ENCODE measurements around the gene C1QB. TPM values are rescaled to one million over a fixed set of nuclear protein-coding genes. Genes with fewer than 3 reads are reported as not detected.

C1QB gene
- total RNA-seq, 1 experiment from 2014 or later = not detected

DNA sequence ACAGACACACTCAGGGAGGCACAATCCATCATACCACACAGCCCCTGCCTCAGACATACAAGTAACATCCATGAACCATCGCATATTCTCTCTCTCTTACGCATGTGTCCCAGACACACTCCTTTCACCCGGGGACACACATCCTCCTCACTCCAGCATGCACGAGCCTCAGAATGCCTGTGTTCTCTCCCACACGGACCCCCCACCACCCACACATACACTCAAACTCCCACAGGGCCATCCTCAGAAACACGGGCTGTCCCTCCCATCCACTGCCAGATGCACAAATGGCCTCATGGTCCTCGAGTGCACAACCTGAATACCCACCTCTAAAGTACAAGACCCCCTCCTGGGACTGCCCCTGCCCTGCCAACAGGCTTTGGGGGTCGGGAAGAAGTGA is 11.8 kb upstream of the C1QB start:
- H3K9me3 Mint-ChIP-seq (ENCODE audit: unreplicated experiment) = no peaks in the 10 kb centered on the region
- no peak for TF ChIP-seq CTCF (IDR thresholded peaks at IDR 0.05; ENCODE audit: insufficient read depth in 1 of 2, low read depth in 1 of 2, low read length in 1 of 2, severe bottlenecking in 1 of 2, unreplicated experiment in 1 of 2)
- peaks cover 6% of the 10 kb centered on the region for H3K27me3 Mint-ChIP-seq (ENCODE audit: insufficient read depth, unreplicated experiment)
- Histone ChIP-seq H3K9me3 (no peaks in the 10 kb centered on the region), H3K36me3 (ENCODE audit: control insufficient read depth, insufficient read depth, low read length) (no peaks in the 10 kb centered on the region), H3K27me3 (replicated peaks; ENCODE audit: control insufficient read depth, insufficient read depth, low read length) (no peaks in the 10 kb centered on the region), H3K4me3 (ENCODE audit: low read depth, low read length) (no peak overlapping the region), H3K4me1 (no peaks in the 10 kb centered on the region)
- intact Hi-C loops (cut with micrococcal nuclease; ENCODE audit: unreplicated experiment) = loop anchor here (5.0 kb wide), 1 partner anchor 99 kb away; no protein-coding TSS in a partner anchor
- H3K4me3 Mint-ChIP-seq (ENCODE audit: unreplicated experiment) = no peak overlapping the region
- H3K36me3 Mint-ChIP-seq (ENCODE audit: insufficient read depth, unreplicated experiment) = no peaks in the 10 kb centered on the region
- no peak overlapping the region for H3K27ac Mint-ChIP-seq (ENCODE audit: unreplicated experiment)
- no peak for DNase-seq
- CTCF ChIA-PET = interaction anchor here (1.0 to 1.8 kb wide), 5 partner anchors 98 to 221 kb away, joined by 3 to 12 read pairs (median 4); no protein-coding TSS in a partner anchor
- no peaks in the 10 kb centered on the region for H3K4me1 Mint-ChIP-seq (ENCODE audit: low read depth, unreplicated experiment)
- POLR2A ChIA-PET = no interaction called here
- no TSS peak for BruUV-seq (replicated peaks)

- ChIA-PET POLR2A (interaction anchor here (0.6 kb wide), 1 partner anchor 10 kb away, joined by 3 read pairs; no protein-coding TSS in a partner anchor), CTCF (interaction anchor here (0.7 to 1.8 kb wide), 8 partner anchors 26 to 258 kb away, joined by 3 to 12 read pairs (median 4); no protein-coding TSS in a partner anchor)
- Mint-ChIP-seq H3K27me3 (ENCODE audit: insufficient read depth, unreplicated experiment) (peaks cover 6% of the 10 kb centered on the region), H3K4me1 (ENCODE audit: low read depth, unreplicated experiment) (no peaks in the 10 kb centered on the region), H3K36me3 (ENCODE audit: insufficient read depth, unreplicated experiment) (no peaks in the 10 kb centered on the region), H3K9me3 (ENCODE audit: unreplicated experiment) (no peaks in the 10 kb centered on the region), H3K27ac (ENCODE audit: unreplicated experiment) (no peak overlapping the region), H3K4me3 (ENCODE audit: unreplicated experiment) (no peak overlapping the region)
- TF ChIP-seq CTCF (IDR thresholded peaks at IDR 0.05; ENCODE audit: insufficient read depth in 1 of 2, low read depth in 1 of 2, low read length in 1 of 2, severe bottlenecking in 1 of 2, unreplicated experiment in 1 of 2) = peak; percentile 92 to 94
- Histone ChIP-seq H3K36me3 (ENCODE audit: control insufficient read depth, insufficient read depth, low read length) (no peaks in the 10 kb centered on the region), H3K4me1 (no peaks in the 10 kb centered on the region), H3K4me3 (ENCODE audit: low read depth, low read length) (no peak overlapping the region), H3K9me3 (no peaks in the 10 kb centered on the region), H3K27me3 (replicated peaks; ENCODE audit: control insufficient read depth, insufficient read depth, low read length) (no peaks in the 10 kb centered on the region)
- intact Hi-C loops (cut with micrococcal nuclease; ENCODE audit: unreplicated experiment) = loop anchor here (1.0 to 5.0 kb wide), 3 partner anchors 100 to 222 kb away; no protein-coding TSS in a partner anchor
- no TSS peak for BruUV-seq (replicated peaks)
- DNase-seq = peak; percentile 71 to 84
These were observed 11.0 kb upstream of the C1QB start for GRCh38 chr1:22641906-22642636.

- no peak for TF ChIP-seq CTCF (IDR thresholded peaks at IDR 0.05; ENCODE audit: insufficient read depth in 1 of 2, low read depth in 1 of 2, low read length in 1 of 2, severe bottlenecking in 1 of 2, unreplicated experiment in 1 of 2)
- Histone ChIP-seq H3K9me3 (no peaks in the 10 kb centered on the region), H3K4me1 (no peaks in the 10 kb centered on the region), H3K27me3 (replicated peaks; ENCODE audit: control insufficient read depth, insufficient read depth, low read length) (no peaks in the 10 kb centered on the region), H3K36me3 (ENCODE audit: control insufficient read depth, insufficient read depth, low read length) (no peaks in the 10 kb centered on the region), H3K4me3 (ENCODE audit: low read depth, low read length) (no peak within 1 kb of the TSS)
- POLR2A ChIA-PET = no interaction called here
- Mint-ChIP-seq H3K4me3 (ENCODE audit: unreplicated experiment) (no peak within 1 kb of the TSS), H3K27ac (ENCODE audit: unreplicated experiment) (no peak within 1 kb of the TSS), H3K36me3 (ENCODE audit: insufficient read depth, unreplicated experiment) (no peaks in the 10 kb centered on the region), H3K27me3 (ENCODE audit: insufficient read depth, unreplicated experiment) (peaks cover 6% of the 10 kb centered on the region), H3K9me3 (ENCODE audit: unreplicated experiment) (no peaks in the 10 kb centered on the region), H3K4me1 (ENCODE audit: low read depth, unreplicated experiment) (no peaks in the 10 kb centered on the region)
- no TSS peak for BruUV-seq (replicated peaks)
- CTCF ChIA-PET = no interaction called here
- intact Hi-C loops (cut with micrococcal nuclease; ENCODE audit: unreplicated experiment) = loop anchor here (5.0 kb wide), 1 partner anchor 101 kb away; no protein-coding TSS in a partner anchor
- DNase-seq = no peak
These were observed 9.7 kb upstream of the C1QB start, which contains the start of gene C1QC for GRCh38 chr1:22643381-22643780. Gene C1QC (plus strand): TSS chr1:22643633. CDS start chr1:22644024, 391 bp downstream.

Measured in Caco-2 (cell line).